22Rv1 (cell line): ENCODE data around the gene ENDOG.

Experiments used
- H3K27ac ChIP-seq: fragments of 450-650 bp; 2 replicates; pipeline ENCODE4 v1.5.1; 2017
- CTCF ChIP-seq: fragments of 450-650 bp; IDR thresholded peaks from 2 replicates; pipeline ENCODE4 v1.5.1; 2017; ENCODE audit warnings: mild to moderate bottlenecking
- ZFX ChIP-seq: fragments of 450-650 bp; IDR thresholded peaks from 2 replicates; pipeline ENCODE4 v1.6.1; 2017; ENCODE audit warnings: antibody characterized with exemption, borderline replicate concordance

Gene ENDOG

GRCh38 chr9:128833696-128834095, 15.4 kb downstream of the ENDOG start:
- TF ChIP-seq CTCF (no peak), ZFX (no peak)
- H3K27ac ChIP-seq = 0 out of 2 replicates have a peak overlapping the region, but pooled peaks have one; percentile 4

- TF ChIP-seq CTCF (no peak), ZFX (no peak)
- H3K27ac ChIP-seq = no peak overlapping the region
Measured at GRCh38 chr9:128835246-128836210, 17.2 kb downstream of the ENDOG start.

- TF ChIP-seq ZFX (no peak), CTCF (no peak)
- H3K27ac ChIP-seq = no peak overlapping the region
Measured at GRCh38 chr9:128836509-128837145, 18.3 kb downstream of the ENDOG start.

GRCh38 chr9:128838338-128838737, 20.0 kb downstream of the ENDOG start:
- TF ChIP-seq CTCF (no peak), ZFX (no peak)
- peak overlapping the region; percentile 70; the same call in 1 of the 2 replicates for H3K27ac ChIP-seq

GRCh38 chr9:128840524-128840923, 22.2 kb downstream of the ENDOG start:
- peak overlapping the region; percentile 70 for H3K27ac ChIP-seq
- TF ChIP-seq ZFX = no peak
- no peak for TF ChIP-seq CTCF

- TF ChIP-seq ZFX (no peak), CTCF (no peak)
- peak overlapping the region; percentile 70 for H3K27ac ChIP-seq
Measured at GRCh38 chr9:128841694-128842492, 23.6 kb downstream of the ENDOG start.

GRCh38 chr9:128843171-128843570, 24.9 kb downstream of the ENDOG start:
- H3K27ac ChIP-seq = peak overlapping the region; percentile 70; the same call in 1 of the 2 replicates
